ENCODE measurements around the gene FHAD1. TPM values are rescaled to one million over a fixed set of nuclear protein-coding genes. Genes with fewer than 3 reads are reported as not detected.

Gene FHAD1
- total and polyA plus RNA-seq, 9 of the 15 experiments (the other 6 are each of a cell fraction or from before 2014, with no cell fraction given) = 0.32 to 2.1 (median 1.5) TPM; not detected in 1

DNA sequence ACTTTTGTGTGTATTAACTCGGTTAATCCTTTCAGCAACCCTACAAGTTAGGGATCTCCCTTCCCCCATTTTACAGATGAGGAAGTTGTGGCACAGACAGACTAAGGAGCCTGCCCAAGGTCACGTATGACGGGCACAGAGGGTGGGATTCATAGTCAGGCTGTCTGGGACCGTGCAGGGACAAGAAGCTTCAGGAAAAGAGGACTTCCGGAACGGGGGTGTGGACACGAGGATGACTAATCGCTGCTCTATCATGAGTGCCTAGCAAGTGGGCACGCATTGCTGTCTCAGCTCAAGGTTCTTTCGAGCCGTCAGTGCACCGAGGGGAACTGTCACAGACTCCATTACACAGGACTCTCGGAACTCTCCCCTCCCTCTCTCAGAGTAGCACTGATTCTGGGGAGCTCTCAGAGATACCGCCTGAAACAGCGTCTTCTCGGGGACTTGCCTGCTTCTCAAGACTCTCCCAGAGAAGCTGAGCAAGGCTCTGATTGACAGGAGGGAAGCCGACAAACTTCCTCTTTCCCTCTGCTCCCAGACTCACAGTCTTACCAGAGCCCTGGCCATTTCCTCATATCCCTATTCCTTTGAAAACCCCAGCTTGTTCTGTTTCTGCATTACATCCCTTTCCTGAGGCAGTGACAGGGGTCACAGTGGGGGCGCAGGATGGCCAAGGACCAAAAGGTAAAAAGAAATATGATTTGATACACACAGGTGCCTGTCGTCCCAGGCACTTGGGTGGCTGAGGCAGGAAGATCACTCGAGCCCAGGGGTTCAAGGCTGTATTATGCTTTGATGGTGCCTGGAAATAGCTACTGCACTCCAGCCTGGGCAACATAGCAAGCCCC is 14.4 kb downstream of the FHAD1 start (continued):
- TF ChIP-seq, protein P1, sequence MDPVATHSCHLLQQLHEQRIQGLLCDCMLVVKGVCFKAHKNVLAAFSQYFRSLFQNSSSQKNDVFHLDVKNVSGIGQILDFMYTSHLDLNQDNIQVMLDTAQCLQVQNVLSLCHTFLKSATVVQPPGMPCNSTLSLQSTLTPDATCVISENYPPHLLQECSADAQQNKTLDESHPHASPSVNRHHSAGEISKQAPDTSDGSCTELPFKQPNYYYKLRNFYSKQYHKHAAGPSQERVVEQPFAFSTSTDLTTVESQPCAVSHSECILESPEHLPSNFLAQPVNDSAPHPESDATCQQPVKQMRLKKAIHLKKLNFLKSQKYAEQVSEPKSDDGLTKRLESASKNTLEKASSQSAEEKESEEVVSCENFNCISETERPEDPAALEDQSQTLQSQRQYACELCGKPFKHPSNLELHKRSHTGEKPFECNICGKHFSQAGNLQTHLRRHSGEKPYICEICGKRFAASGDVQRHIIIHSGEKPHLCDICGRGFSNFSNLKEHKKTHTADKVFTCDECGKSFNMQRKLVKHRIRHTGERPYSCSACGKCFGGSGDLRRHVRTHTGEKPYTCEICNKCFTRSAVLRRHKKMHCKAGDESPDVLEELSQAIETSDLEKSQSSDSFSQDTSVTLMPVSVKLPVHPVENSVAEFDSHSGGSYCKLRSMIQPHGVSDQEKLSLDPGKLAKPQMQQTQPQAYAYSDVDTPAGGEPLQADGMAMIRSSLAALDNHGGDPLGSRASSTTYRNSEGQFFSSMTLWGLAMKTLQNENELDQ (CRISPR knock-in tag; IDR thresholded peaks at IDR 0.05; ENCODE audit: borderline replicate concordance) = no peak
- TF ChIP-seq XRCC5 (IDR thresholded peaks at IDR 0.05; ENCODE audit: low read depth, low read length) = no peak
- peak; percentile 61; the same call in 1 of the 2 replicates for TF ChIP-seq SPI1 (IDR thresholded peaks at IDR 0.05; ENCODE audit: borderline replicate concordance, low read depth, low read length)
- TF ChIP-seq STAG1 (CRISPR knock-in tag; IDR thresholded peaks at IDR 0.05; ENCODE audit: borderline replicate concordance) = no peak
- peak; percentile 76; the same call in 1 of the 2 replicates for TF ChIP-seq FOSL1 (tag; conservative IDR thresholded peaks at IDR 0.05)
- TF ChIP-seq TEAD1 (CRISPR knock-in tag; IDR thresholded peaks at IDR 0.05) = no peak
- TF ChIP-seq TFAM (CRISPR knock-in tag; conservative IDR thresholded peaks at IDR 0.05) = no peak
- no peak for TF ChIP-seq ZC3H8 (IDR thresholded peaks at IDR 0.05)
- peak; percentile 64; the same call in 1 of the 2 replicates for TF ChIP-seq BHLHE40 (IDR thresholded peaks at IDR 0.05; ENCODE audit: low read length)
- TF ChIP-seq ZSCAN29 (IDR thresholded peaks at IDR 0.05) = no peak
- TF ChIP-seq, protein P2, sequence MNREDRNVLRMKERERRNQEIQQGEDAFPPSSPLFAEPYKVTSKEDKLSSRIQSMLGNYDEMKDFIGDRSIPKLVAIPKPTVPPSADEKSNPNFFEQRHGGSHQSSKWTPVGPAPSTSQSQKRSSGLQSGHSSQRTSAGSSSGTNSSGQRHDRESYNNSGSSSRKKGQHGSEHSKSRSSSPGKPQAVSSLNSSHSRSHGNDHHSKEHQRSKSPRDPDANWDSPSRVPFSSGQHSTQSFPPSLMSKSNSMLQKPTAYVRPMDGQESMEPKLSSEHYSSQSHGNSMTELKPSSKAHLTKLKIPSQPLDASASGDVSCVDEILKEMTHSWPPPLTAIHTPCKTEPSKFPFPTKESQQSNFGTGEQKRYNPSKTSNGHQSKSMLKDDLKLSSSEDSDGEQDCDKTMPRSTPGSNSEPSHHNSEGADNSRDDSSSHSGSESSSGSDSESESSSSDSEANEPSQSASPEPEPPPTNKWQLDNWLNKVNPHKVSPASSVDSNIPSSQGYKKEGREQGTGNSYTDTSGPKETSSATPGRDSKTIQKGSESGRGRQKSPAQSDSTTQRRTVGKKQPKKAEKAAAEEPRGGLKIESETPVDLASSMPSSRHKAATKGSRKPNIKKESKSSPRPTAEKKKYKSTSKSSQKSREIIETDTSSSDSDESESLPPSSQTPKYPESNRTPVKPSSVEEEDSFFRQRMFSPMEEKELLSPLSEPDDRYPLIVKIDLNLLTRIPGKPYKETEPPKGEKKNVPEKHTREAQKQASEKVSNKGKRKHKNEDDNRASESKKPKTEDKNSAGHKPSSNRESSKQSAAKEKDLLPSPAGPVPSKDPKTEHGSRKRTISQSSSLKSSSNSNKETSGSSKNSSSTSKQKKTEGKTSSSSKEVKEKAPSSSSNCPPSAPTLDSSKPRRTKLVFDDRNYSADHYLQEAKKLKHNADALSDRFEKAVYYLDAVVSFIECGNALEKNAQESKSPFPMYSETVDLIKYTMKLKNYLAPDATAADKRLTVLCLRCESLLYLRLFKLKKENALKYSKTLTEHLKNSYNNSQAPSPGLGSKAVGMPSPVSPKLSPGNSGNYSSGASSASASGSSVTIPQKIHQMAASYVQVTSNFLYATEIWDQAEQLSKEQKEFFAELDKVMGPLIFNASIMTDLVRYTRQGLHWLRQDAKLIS (CRISPR knock-in tag; IDR thresholded peaks at IDR 0.05) = 0 out of 2 replicates have a peak, but pooled peaks have one; percentile 46
- no peak for TF ChIP-seq ZNF644 (tag; IDR thresholded peaks at IDR 0.05; ENCODE audit: low read depth)
- TF ChIP-seq ZNF146 (CRISPR knock-in tag; IDR thresholded peaks at IDR 0.05; ENCODE audit: unreplicated experiment) = no peak
- peak; percentile 34 for TF ChIP-seq GABPB1 (CRISPR knock-in tag; IDR thresholded peaks at IDR 0.05)
- TF ChIP-seq MIER1 (IDR thresholded peaks at IDR 0.05; ENCODE audit: low read depth) = no peak
- TF ChIP-seq HDAC3 (IDR thresholded peaks at IDR 0.05; ENCODE audit: borderline replicate concordance, partially characterized antibody) = no peak
- TF ChIP-seq ZNF133 (CRISPR knock-in tag; IDR thresholded peaks at IDR 0.05) = no peak
- TF ChIP-seq MEIS2 (IDR thresholded peaks at IDR 0.05; ENCODE audit: partially characterized antibody) = peak; percentile 65

Measured in K562 (cell line).